Mammary epithelial cell (primary cell): ENCODE results near the gene EIF3M.

Source experiments
- CTCF ChIP-seq, 2 donors: IDR thresholded peaks in 1 of 2; conservative IDR thresholded peaks in 1 of 2; 2 replicates each; pipeline ENCODE4 v1.5.1; 2011 to 2012; ENCODE audit warnings: inconsistent platforms in 2 of 2, low read length in 2 of 2, mild to moderate bottlenecking in 2 of 2, control low read depth in 1 of 2, low read depth in 1 of 2; ENCODE audit not compliant: insufficient read depth in 1 of 2; ENCODE audit errors: extremely low read depth in 1 of 2
- EZH2 ChIP-seq: IDR thresholded peaks from 2 replicates; pipeline ENCODE4 v1.6.1; 2012; ENCODE audit warnings: low read length, inconsistent platforms, borderline replicate concordance

DNA sequence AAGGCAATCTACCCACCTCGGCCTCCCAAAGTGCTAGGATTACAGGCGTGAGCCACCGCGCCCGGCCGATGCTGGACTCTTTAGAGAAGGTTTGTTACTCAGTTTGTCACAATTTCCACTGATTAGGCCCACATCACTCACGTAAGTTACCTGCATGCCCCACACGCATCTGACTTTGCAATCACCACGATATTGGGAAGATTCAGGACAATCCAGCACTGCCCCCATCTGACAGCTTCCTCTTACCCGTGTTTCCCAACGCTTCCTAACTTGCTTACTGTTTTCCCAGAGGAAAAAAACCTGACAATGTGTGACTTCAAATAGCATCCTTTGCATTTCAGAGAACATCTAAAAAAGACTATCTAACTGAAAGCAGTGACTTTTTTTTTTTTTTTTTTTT, 21.8 kb upstream of the EIF3M start:
- TF ChIP-seq EZH2 (no peak), CTCF (conservative IDR thresholded peaks at IDR 0.05 in 1 of 2, IDR thresholded peaks at IDR 0.05 in 1 of 2; ENCODE audit: extremely low read depth in 1 of 2, insufficient read depth in 1 of 2, low read depth in 1 of 2, low read length in 2 of 2) (no peak)
